D721Med (cell line): ENCODE measurements around the gene PIK3C2B.

Source experiments
- DNase-seq: peaks from one replicate; pipeline ENCODE4 v3.0.0; 2011; ENCODE audit warnings: low spot score; ENCODE audit not compliant: insufficient read length
- FAIRE-seq: peaks from 2 replicates; lab custom pipeline; 2011; peaks lifted over from hg19 to GRCh38; lab: Jason Lieb, UNC
- TF ChIP-seq, protein P1 (sequence below): IDR thresholded peaks from 2 replicates; pipeline ENCODE4 v1.5.1; 2012; ENCODE audit warnings: mild to moderate bottlenecking, control low read depth; ENCODE audit not compliant: insufficient read depth; ENCODE audit errors: missing control alignments

The PIK3C2B gene

DNA sequence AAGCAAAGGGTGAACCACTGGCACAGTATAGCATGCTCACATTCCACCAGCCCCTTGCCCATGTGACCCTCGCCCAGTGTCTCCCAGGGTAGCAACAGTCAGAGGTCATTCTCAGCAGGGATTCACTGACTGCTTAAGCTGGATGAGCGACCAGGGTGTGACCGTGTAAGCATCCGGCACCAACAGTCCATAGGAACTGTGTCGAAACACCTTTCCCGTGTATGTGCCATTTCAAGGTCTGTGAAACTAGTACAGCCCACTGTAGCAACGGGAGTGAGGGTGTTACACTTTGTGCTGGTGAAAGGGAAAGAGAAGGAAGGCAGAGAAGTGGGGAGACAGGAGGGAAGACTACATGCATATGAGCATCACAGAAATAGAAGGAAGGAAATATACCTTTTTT lies 10.8 kb downstream of the PIK3C2B start:
- TF ChIP-seq, protein P1, sequence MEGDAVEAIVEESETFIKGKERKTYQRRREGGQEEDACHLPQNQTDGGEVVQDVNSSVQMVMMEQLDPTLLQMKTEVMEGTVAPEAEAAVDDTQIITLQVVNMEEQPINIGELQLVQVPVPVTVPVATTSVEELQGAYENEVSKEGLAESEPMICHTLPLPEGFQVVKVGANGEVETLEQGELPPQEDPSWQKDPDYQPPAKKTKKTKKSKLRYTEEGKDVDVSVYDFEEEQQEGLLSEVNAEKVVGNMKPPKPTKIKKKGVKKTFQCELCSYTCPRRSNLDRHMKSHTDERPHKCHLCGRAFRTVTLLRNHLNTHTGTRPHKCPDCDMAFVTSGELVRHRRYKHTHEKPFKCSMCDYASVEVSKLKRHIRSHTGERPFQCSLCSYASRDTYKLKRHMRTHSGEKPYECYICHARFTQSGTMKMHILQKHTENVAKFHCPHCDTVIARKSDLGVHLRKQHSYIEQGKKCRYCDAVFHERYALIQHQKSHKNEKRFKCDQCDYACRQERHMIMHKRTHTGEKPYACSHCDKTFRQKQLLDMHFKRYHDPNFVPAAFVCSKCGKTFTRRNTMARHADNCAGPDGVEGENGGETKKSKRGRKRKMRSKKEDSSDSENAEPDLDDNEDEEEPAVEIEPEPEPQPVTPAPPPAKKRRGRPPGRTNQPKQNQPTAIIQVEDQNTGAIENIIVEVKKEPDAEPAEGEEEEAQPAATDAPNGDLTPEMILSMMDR = no peak
- FAIRE-seq (no peak), DNase-seq (no peak)

DNA sequence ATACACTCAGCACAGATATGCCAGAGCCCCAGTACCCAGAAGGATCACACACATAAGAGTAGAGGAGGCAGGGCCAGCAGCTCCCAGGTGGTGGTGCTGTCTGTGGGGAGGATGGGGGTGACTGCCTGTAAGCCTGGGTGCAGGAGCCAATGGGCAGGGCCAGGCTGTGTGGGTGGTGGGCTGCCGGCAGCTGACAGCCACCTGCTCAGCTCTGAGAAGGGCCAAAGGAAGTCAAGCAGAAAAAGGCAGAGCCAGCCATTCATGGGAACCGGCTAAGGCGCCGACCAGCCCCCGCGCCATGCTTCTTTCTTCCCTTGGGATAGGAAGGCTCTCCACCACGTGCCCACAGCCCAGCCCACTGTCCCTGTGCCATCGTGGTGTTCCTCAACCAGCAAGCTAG lies 14.1 kb downstream of the PIK3C2B start:
- FAIRE-seq = no peak
- TF ChIP-seq, protein P1 = no peak
- DNase-seq = no peak

DNA sequence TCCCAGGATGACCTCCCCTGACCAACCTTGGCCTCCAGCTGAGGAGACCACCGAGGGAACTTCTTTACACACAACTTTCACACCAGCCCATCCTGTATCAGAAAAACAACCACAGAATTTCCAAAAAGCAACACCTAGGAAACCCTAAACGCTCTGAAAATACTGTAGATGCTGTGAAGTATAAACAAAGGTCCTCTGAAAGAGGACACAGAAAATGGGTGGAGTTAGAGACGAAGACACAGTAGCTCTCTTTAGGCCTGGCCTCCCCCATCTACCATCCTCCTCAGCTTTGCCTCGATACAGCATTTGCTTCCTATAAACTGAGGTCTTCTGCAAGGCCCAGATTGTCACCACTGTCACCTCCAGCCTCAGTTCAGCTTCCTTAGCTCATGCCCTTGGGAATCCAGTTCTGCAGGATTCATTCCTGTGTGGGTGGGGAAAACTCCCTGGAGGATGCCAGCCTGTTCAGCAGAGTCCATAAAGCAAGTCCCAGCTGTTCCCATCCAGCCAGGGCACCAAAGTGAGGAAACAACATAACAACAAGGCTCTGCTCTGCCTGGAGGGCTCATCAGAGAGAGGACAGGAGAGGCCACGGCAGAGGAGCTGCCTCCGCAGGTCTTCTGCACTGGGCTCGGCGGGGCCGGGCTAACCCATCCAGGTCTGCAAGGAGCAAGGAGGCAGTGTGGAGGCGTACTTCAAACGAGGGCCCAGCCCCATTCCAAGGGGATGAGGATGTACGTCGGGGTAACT lies 15.0 kb downstream of the PIK3C2B start:
- no peak for FAIRE-seq
- TF ChIP-seq, protein P1 = no peak
- DNase-seq = no peak

DNA sequence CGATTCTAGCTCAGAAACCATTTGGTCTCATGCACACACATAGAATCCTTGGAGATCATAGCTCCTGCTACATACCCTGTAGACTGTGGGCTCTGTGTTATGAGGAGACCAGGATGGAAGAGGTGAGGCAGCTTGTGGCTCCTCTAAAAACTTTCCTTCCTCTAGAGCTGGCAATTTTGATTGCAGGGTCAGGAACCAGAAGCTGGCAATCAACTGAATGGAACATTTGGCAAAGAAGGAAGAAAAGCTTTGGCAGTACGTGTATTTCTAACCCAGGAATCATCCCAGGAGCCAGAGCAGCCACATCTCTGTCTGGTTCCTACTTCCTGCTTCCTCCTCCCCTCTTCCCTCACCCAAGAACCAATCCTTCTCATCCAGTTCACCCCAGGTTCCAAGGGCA lies 15.7 kb downstream of the PIK3C2B start:
- TF ChIP-seq, protein P1 = no peak
- no peak for FAIRE-seq
- DNase-seq = no peak

DNA sequence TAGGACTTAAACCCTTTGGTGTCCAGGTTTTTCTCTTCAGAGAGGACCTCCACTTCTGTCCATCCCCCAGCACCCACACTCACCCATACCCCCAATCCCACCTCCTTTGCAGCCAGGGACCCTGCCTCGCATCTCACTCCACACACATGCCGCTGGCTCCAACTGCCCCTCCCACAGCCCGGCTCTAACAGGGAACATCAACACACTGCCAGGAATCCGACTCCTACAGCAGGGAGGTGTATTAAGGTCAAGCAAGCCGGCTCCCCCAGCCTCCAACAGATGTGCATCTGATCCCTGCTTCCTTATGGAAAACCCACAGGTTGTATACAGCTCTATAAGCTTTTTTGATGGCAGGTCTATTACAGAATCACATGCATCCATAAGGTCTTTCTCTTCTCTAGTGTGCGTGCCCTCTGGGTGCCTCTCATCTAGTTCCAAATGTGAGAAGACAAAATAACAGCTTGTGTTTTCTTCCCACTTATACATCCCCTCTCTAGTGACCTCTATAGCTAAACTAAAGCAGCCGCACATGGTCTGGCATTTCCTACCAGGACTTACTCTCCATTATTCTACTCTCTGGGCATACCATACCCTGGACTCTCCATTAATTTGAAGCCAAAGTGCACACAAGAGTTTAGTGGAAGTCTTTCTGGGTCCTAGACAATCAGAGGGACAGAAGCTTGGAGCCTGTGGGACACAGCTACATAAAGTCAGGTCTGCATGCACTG lies 16.3 kb downstream of the PIK3C2B start:
- FAIRE-seq (no peak), DNase-seq (no peak)
- TF ChIP-seq, protein P1 = no peak

DNA sequence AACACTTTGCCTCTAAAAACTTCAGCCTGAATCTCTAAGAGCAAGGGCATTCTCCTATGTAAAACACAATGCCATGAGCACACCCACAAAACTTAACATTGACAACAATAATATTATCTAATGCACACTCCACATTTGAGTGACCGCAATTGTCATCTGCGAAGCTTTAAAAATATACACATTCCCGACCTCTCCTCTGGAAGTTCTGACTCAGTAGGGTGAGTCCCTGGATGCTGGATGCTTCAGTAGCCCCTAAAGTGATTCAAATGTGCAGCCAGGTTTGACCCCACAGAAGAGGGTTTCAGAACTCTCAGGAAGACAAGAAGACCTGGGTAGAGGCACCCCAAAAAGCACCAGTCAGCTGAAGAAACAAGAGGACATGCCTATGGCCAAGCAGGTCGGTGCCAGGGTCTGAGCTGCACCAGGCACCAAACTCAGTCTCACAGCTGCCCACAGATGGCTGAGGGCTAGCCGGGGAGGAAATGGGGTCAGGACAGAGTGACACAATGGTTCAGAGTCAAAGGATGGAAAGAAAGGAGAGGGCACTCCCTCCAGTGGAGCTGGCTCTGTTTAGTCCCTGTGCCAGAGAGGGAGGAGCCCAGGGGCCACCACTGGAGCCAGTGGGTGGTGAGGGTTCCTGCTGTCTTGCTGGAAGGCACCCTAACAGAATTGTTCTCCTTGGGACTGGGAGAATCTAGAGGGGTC lies 17.4 kb downstream of the PIK3C2B start:
- TF ChIP-seq, protein P1 = no peak
- DNase-seq (no peak), FAIRE-seq (no peak)
